ENCODE measurements around the gene ACBD3. TPM values are rescaled to one million over a fixed set of nuclear protein-coding genes. Genes with fewer than 3 reads are reported as not detected.

ACBD3 gene
- total RNA-seq, 2 experiments from 2014 or later, result 26.5 to 28.3 TPM

GRCh38 chr1:226158457-226158856 lies 28.1 kb downstream of the ACBD3 start:
- ChIA-PET POLR2A (no interaction called here), CTCF (no interaction called here)
- H3K4me1 ChIP-seq (ENCODE audit: insufficient read depth, low read length), result no peaks in the 10 kb centered on the region
- Mint-ChIP-seq H3K4me3 (no peak overlapping the region), H3K9me3 (no peaks in the 10 kb centered on the region), H3K4me1 (ENCODE audit: low read depth) (no peaks in the 10 kb centered on the region), H3K27ac (no peak overlapping the region), H3K36me3 (ENCODE audit: low read depth) (peaks cover 88% of the 10 kb centered on the region), H3K27me3 (no peaks in the 10 kb centered on the region)
- intact Hi-C loops (cut with DNase I, micrococcal nuclease), result no loop called here
- ATAC-seq (ENCODE audit: poor library complexity), result no peak
- H3K27me3 ChIP-seq (ENCODE audit: control insufficient read depth in 1 of 2, insufficient read depth in 2 of 2, low read length in 2 of 2), result no peaks in the 10 kb centered on the region
- H3K27ac ChIP-seq (ENCODE audit: low read depth in 1 of 2, low read length in 2 of 2), result no peak overlapping the region
- no peak for TF ChIP-seq CTCF (IDR thresholded peaks at IDR 0.05)
- no peaks in the 10 kb centered on the region for H3K9me3 ChIP-seq (ENCODE audit: control insufficient read depth in 1 of 2, insufficient read depth in 1 of 2, low read length in 2 of 2)
- peaks cover 78% of the 10 kb centered on the region for H3K36me3 ChIP-seq (ENCODE audit: insufficient read depth, low read length)
- no peak for DNase-seq
- no peak overlapping the region for H3K4me3 ChIP-seq (ENCODE audit: low read length)

GRCh38 chr1:226157761-226158316 lies 28.7 kb downstream of the ACBD3 start:
- Histone ChIP-seq H3K36me3 (ENCODE audit: insufficient read depth, low read length) (peaks cover 78% of the 10 kb centered on the region), H3K9me3 (ENCODE audit: control insufficient read depth in 1 of 2, insufficient read depth in 1 of 2, low read length in 2 of 2) (no peaks in the 10 kb centered on the region), H3K4me1 (ENCODE audit: insufficient read depth, low read length) (no peaks in the 10 kb centered on the region), H3K27ac (ENCODE audit: low read depth in 1 of 2, low read length in 2 of 2) (no peak overlapping the region), H3K27me3 (ENCODE audit: control insufficient read depth in 1 of 2, insufficient read depth in 2 of 2, low read length in 2 of 2) (no peaks in the 10 kb centered on the region), H3K4me3 (ENCODE audit: low read length) (no peak overlapping the region)
- Mint-ChIP-seq H3K27ac (no peak overlapping the region), H3K4me3 (no peak overlapping the region), H3K36me3 (ENCODE audit: low read depth) (peaks cover 91% of the 10 kb centered on the region), H3K27me3 (no peaks in the 10 kb centered on the region), H3K4me1 (ENCODE audit: low read depth) (no peaks in the 10 kb centered on the region), H3K9me3 (no peaks in the 10 kb centered on the region)
- CTCF ChIA-PET, result no interaction called here
- intact Hi-C loops (cut with DNase I, micrococcal nuclease), result no loop called here
- ATAC-seq (ENCODE audit: poor library complexity) (no peak), DNase-seq (no peak)
- no peak for TF ChIP-seq CTCF (IDR thresholded peaks at IDR 0.05)
- POLR2A ChIA-PET, result no interaction called here

- Histone ChIP-seq H3K4me3 (ENCODE audit: low read length) (no peak overlapping the region), H3K4me1 (ENCODE audit: insufficient read depth, low read length) (no peaks in the 10 kb centered on the region), H3K27ac (ENCODE audit: low read depth in 1 of 2, low read length in 2 of 2) (no peak overlapping the region), H3K27me3 (ENCODE audit: control insufficient read depth in 1 of 2, insufficient read depth in 2 of 2, low read length in 2 of 2) (no peaks in the 10 kb centered on the region), H3K36me3 (ENCODE audit: insufficient read depth, low read length) (peaks cover 70% of the 10 kb centered on the region), H3K9me3 (ENCODE audit: control insufficient read depth in 1 of 2, insufficient read depth in 1 of 2, low read length in 2 of 2) (no peaks in the 10 kb centered on the region)
- Mint-ChIP-seq H3K27ac (no peak overlapping the region), H3K4me1 (ENCODE audit: low read depth) (no peaks in the 10 kb centered on the region), H3K4me3 (no peak overlapping the region), H3K9me3 (no peaks in the 10 kb centered on the region), H3K27me3 (no peaks in the 10 kb centered on the region), H3K36me3 (ENCODE audit: low read depth) (peaks cover 81% of the 10 kb centered on the region)
- intact Hi-C loops (cut with DNase I, micrococcal nuclease), result no loop called here
- ChIA-PET CTCF (interaction anchor here (1.9 to 2.1 kb wide), 2 partner anchors 29 to 90 kb away, joined by 3 to 8 read pairs; no protein-coding TSS in a partner anchor), POLR2A (interaction anchor here (0.9 kb wide), 1 partner anchor 29 kb away, joined by 3 read pairs; no protein-coding TSS in a partner anchor)
- no peak for DNase-seq
- no peak for TF ChIP-seq CTCF (IDR thresholded peaks at IDR 0.05)
- no peak for ATAC-seq (ENCODE audit: poor library complexity)
Observed at GRCh38 chr1:226154593-226154992, 31.9 kb downstream of the ACBD3 start.

Data from CD4-positive, alpha-beta T cell (primary cell).